Measurements from ENCODE around the gene RAI14. TPM values are rescaled to one million over a fixed set of nuclear protein-coding genes. Genes with fewer than 3 reads are reported as not detected.

The RAI14 gene
- total RNA-seq, 1 donor from 2014 or later, result 92.7 TPM

- no peak for DNase-seq (ENCODE audit: low read depth, low spot score)
- H3K4me1 Mint-ChIP-seq, result peaks cover 13% of the 10 kb centered on the region
- peaks cover 3% of the 10 kb centered on the region for H3K36me3 Mint-ChIP-seq (ENCODE audit: low read depth)
- H3K27me3 Mint-ChIP-seq (ENCODE audit: low read depth), result no peaks in the 10 kb centered on the region
- no peak overlapping the region for H3K4me3 Mint-ChIP-seq
- TF ChIP-seq, protein P1, sequence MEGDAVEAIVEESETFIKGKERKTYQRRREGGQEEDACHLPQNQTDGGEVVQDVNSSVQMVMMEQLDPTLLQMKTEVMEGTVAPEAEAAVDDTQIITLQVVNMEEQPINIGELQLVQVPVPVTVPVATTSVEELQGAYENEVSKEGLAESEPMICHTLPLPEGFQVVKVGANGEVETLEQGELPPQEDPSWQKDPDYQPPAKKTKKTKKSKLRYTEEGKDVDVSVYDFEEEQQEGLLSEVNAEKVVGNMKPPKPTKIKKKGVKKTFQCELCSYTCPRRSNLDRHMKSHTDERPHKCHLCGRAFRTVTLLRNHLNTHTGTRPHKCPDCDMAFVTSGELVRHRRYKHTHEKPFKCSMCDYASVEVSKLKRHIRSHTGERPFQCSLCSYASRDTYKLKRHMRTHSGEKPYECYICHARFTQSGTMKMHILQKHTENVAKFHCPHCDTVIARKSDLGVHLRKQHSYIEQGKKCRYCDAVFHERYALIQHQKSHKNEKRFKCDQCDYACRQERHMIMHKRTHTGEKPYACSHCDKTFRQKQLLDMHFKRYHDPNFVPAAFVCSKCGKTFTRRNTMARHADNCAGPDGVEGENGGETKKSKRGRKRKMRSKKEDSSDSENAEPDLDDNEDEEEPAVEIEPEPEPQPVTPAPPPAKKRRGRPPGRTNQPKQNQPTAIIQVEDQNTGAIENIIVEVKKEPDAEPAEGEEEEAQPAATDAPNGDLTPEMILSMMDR (conservative IDR thresholded peaks at IDR 0.05), result no peak
- no peak overlapping the region for H3K27ac Mint-ChIP-seq (ENCODE audit: unreplicated experiment)
- H3K9me3 Mint-ChIP-seq, result no peaks in the 10 kb centered on the region
Observed at GRCh38 chr5:34695275-34696027, 39.3 kb downstream of the RAI14 start.

GRCh38 chr5:34697308-34698108 is 41.4 kb downstream of the RAI14 start:
- H3K36me3 Mint-ChIP-seq (ENCODE audit: low read depth), result no peaks in the 10 kb centered on the region
- no peak overlapping the region for H3K27ac Mint-ChIP-seq (ENCODE audit: unreplicated experiment)
- TF ChIP-seq, protein P1 (conservative IDR thresholded peaks at IDR 0.05), result no peak
- H3K4me1 Mint-ChIP-seq, result peaks cover 11% of the 10 kb centered on the region
- no peaks in the 10 kb centered on the region for H3K27me3 Mint-ChIP-seq (ENCODE audit: low read depth)
- H3K9me3 Mint-ChIP-seq, result no peaks in the 10 kb centered on the region
- no peak for DNase-seq (ENCODE audit: low read depth, low spot score)
- no peak overlapping the region for H3K4me3 Mint-ChIP-seq

DNA sequence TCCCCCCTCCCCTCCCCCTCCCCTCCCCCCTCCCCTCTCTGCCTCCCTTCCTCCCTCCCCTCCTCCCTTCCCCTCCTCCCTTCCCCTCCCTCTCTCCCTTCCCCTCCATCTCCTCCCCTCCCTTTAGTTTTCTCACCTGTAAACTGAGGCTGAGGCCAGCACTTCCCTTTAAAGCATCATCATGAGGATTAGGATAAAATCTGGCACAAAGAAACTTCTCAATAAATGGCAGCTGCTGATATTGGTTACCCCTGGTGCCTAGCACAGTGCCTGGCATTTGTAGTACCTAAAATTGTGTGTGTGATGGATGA is 41.9 kb downstream of the RAI14 start:
- H3K27me3 Mint-ChIP-seq (ENCODE audit: low read depth), result no peaks in the 10 kb centered on the region
- H3K4me3 Mint-ChIP-seq, result no peak overlapping the region
- no peaks in the 10 kb centered on the region for H3K9me3 Mint-ChIP-seq
- peaks cover 11% of the 10 kb centered on the region for H3K4me1 Mint-ChIP-seq
- no peaks in the 10 kb centered on the region for H3K36me3 Mint-ChIP-seq (ENCODE audit: low read depth)
- no peak for DNase-seq (ENCODE audit: low read depth, low spot score)
- TF ChIP-seq, protein P1 (conservative IDR thresholded peaks at IDR 0.05), result no peak
- H3K27ac Mint-ChIP-seq (ENCODE audit: unreplicated experiment), result no peak overlapping the region

DNA sequence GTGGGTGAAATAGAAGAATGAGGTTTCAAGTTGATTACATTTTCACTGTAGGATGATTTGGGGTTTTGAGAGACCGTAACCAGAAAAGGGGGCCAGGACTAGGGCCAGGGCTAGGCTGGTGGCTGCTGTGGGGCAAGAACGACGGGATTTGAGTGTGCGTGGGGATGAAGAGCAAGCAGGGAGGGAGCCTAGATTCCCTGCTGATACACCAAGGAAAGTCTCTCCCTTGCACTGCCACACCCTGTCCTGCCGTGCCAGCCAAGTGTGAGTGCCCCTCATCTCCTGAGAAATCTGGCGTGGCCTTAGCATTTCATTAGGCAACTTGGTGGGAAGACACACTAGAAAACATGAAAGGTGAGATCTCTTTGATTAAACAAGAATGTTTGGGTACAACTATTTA is 42.6 kb downstream of the RAI14 start:
- TF ChIP-seq, protein P1 (conservative IDR thresholded peaks at IDR 0.05), result no peak
- no peaks in the 10 kb centered on the region for H3K9me3 Mint-ChIP-seq
- H3K4me1 Mint-ChIP-seq, result peaks cover 13% of the 10 kb centered on the region
- no peak overlapping the region for H3K27ac Mint-ChIP-seq (ENCODE audit: unreplicated experiment)
- H3K4me3 Mint-ChIP-seq, result no peak overlapping the region
- H3K27me3 Mint-ChIP-seq (ENCODE audit: low read depth), result no peaks in the 10 kb centered on the region
- DNase-seq (ENCODE audit: low read depth, low spot score), result no peak
- H3K36me3 Mint-ChIP-seq (ENCODE audit: low read depth), result no peaks in the 10 kb centered on the region

GRCh38 chr5:34699155-34700077 is 43.3 kb downstream of the RAI14 start:
- Mint-ChIP-seq H3K4me3 (no peak overlapping the region), H3K36me3 (ENCODE audit: low read depth) (no peaks in the 10 kb centered on the region), H3K4me1 (peaks cover 15% of the 10 kb centered on the region), H3K27ac (ENCODE audit: unreplicated experiment) (no peak overlapping the region), H3K9me3 (no peaks in the 10 kb centered on the region), H3K27me3 (ENCODE audit: low read depth) (no peaks in the 10 kb centered on the region)
- DNase-seq (ENCODE audit: low read depth, low spot score), result no peak
- TF ChIP-seq, protein P1 (conservative IDR thresholded peaks at IDR 0.05), result no peak

Measured in neural crest cell (in vitro differentiated cells).